DOHH2 (cell line): ENCODE measurements around the gene UBQLN3.

Source experiments
- H3F3A ChIP-seq: fragments of 200-600 bp; sonication (generic), shearing (Covaris generic); 2 replicates; pipeline ENCODE4 v1.6.0; 2016; ENCODE audit warnings: antibody characterized with exemption, mild to moderate bottlenecking; ENCODE audit not compliant: control insufficient read depth, insufficient read depth
- H3K27ac ChIP-seq: fragments of 200-600 bp; sonication (generic); 2 replicates; pipeline ENCODE4 v1.5.1; 2014; ENCODE audit warnings: low read depth, mild to moderate bottlenecking, low read length, moderate library complexity
- H3K27me3 ChIP-seq: fragments of 200-600 bp; sonication (generic); 2 replicates; pipeline ENCODE4 v1.6.1; 2014; ENCODE audit warnings: mild to moderate bottlenecking, low read length, mixed read lengths; ENCODE audit not compliant: control insufficient read depth
- H3K36me3 ChIP-seq: fragments of 200-600 bp; sonication (generic); 2 replicates; pipeline ENCODE4 v1.6.1; 2014; ENCODE audit warnings: mild to moderate bottlenecking, low read length, moderate library complexity, mixed read lengths; ENCODE audit not compliant: control insufficient read depth
- H3K4me1 ChIP-seq: fragments of 200-600 bp; sonication (generic); 2 replicates; pipeline ENCODE4 v1.6.1; 2014; ENCODE audit warnings: mild to moderate bottlenecking, low read length, mixed read lengths; ENCODE audit not compliant: control insufficient read depth
- H3K4me2 ChIP-seq: fragments of 200-600 bp; sonication (generic); 2 replicates; pipeline ENCODE4 v1.6.0; 2014; ENCODE audit warnings: mild to moderate bottlenecking, low read length, moderate library complexity
- H3K4me3 ChIP-seq: fragments of 200-600 bp; sonication (generic); 2 replicates; pipeline ENCODE4 v1.5.1; 2014; ENCODE audit warnings: mild to moderate bottlenecking, low read length, mixed read lengths
- H3K79me2 ChIP-seq: fragments of 200-600 bp; sonication (generic); 2 replicates; pipeline ENCODE4 v1.6.1; 2014; ENCODE audit warnings: mild to moderate bottlenecking, low read length, mixed read lengths; ENCODE audit not compliant: control insufficient read depth
- H3K9me2 ChIP-seq: fragments of 200-600 bp; sonication (generic); replicated peaks from 2 replicates; pipeline ENCODE4 v1.6.1; 2014; ENCODE audit warnings: mild to moderate bottlenecking, low read length, mixed read lengths; ENCODE audit not compliant: control insufficient read depth
- H3K9me3 ChIP-seq: fragments of 200-600 bp; sonication (generic); 2 replicates; pipeline ENCODE4 v1.6.1; 2014; ENCODE audit warnings: antibody characterized with exemption, low read length, mixed read lengths; ENCODE audit not compliant: control insufficient read depth, insufficient read depth
- H4K20me1 ChIP-seq: fragments of 200-600 bp; sonication (generic); 2 replicates; pipeline ENCODE4 v1.6.0; 2014; ENCODE audit warnings: low read depth, mild to moderate bottlenecking, antibody characterized with exemption, low read length, moderate library complexity; ENCODE audit not compliant: control insufficient read depth, insufficient read depth
- EZH2phosphoT487 ChIP-seq: fragments of 200-600 bp; sonication (generic); IDR thresholded peaks from 2 replicates; pipeline ENCODE4 v1.6.1; 2017; ENCODE audit warnings: borderline replicate concordance, mild to moderate bottlenecking, antibody characterized with exemption, low read length, moderate library complexity, mixed read lengths
- TF ChIP-seq, protein P1 (sequence below): fragments of 200-600 bp; sonication (generic); IDR thresholded peaks from one replicate; pipeline ENCODE4 v1.5.1; 2014; ENCODE audit warnings: antibody characterized with exemption, mild to moderate bottlenecking, low read depth, low read length; ENCODE audit not compliant: poor library complexity, severe bottlenecking

UBQLN3 gene

DNA sequence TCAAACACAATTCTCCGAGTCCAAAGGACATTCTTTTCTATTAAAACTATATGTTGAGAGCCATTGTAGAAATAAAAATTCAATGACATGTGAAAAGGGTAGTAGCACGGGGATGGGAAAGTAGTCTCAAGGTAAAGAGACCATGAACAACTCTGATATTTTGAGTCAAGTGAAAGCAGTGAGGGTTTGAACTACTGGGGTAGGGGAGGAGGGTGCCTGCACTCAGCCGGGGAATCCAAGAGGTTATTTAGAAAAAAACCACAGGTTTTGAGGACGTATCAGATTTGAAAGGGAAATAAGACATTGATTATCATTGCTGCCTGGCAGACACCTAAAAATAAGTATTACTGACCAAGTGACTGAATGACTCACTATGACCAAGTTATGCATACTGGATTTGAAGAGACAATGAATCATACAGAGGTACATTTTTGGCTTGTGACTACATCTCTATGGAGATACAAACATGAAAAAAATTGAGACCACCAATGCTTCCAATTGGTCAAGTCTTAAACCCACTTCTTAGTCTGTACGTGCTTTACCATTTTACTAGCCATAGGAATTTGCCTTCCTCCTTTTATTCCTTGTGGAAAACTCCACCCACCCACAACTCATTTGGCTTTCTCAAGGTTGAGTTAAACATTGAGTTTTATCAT is 40.8 kb upstream of the UBQLN3 start:
- H3K9me2 ChIP-seq: no peaks in the 10 kb centered on the region
- H4K20me1 ChIP-seq: no peaks in the 10 kb centered on the region
- H3K27ac ChIP-seq: no peak overlapping the region
- no peaks in the 10 kb centered on the region for H3K9me3 ChIP-seq
- no peak overlapping the region for H3K4me3 ChIP-seq
- no peak overlapping the region for H3K4me2 ChIP-seq
- no peaks in the 10 kb centered on the region for H3F3A ChIP-seq
- no peaks in the 10 kb centered on the region for H3K4me1 ChIP-seq
- no peaks in the 10 kb centered on the region for H3K79me2 ChIP-seq
- TF ChIP-seq EZH2phosphoT487: no peak
- TF ChIP-seq, protein P1, sequence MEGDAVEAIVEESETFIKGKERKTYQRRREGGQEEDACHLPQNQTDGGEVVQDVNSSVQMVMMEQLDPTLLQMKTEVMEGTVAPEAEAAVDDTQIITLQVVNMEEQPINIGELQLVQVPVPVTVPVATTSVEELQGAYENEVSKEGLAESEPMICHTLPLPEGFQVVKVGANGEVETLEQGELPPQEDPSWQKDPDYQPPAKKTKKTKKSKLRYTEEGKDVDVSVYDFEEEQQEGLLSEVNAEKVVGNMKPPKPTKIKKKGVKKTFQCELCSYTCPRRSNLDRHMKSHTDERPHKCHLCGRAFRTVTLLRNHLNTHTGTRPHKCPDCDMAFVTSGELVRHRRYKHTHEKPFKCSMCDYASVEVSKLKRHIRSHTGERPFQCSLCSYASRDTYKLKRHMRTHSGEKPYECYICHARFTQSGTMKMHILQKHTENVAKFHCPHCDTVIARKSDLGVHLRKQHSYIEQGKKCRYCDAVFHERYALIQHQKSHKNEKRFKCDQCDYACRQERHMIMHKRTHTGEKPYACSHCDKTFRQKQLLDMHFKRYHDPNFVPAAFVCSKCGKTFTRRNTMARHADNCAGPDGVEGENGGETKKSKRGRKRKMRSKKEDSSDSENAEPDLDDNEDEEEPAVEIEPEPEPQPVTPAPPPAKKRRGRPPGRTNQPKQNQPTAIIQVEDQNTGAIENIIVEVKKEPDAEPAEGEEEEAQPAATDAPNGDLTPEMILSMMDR: no peak
- H3K27me3 ChIP-seq: no peaks in the 10 kb centered on the region
- H3K36me3 ChIP-seq: no peaks in the 10 kb centered on the region

DNA sequence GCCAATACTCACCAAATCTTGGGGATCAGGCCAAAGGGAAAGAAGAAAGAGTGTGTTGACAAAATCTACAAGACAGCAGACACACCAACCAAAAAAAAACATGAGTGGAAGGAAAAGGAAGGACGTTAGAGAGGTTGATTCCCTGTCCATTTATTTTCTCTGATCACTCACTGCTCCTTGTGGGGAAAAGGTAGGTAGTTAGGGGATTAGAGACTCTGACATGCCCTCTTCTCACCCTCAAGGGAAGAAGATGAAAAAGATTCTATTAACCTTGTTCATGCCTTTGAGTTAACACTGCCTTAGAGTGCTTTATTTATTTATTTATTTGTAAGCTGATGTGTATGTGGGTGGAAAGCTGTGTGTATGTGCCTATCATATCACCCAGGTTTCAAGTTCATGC is 38.7 kb upstream of the UBQLN3 start, which contains the start of gene OR52H1:
OR52H1 (minus strand) TSS at position 101 of the 400 bp plus-strand sequence. CDS start 3,035 bp downstream, outside the sequence.
- no peaks in the 10 kb centered on the region for H3K79me2 ChIP-seq
- H3K9me2 ChIP-seq: no peaks in the 10 kb centered on the region
- no peak within 1 kb of the TSS for H3K4me3 ChIP-seq
- no peaks in the 10 kb centered on the region for H4K20me1 ChIP-seq
- no peaks in the 10 kb centered on the region for H3K27me3 ChIP-seq
- no peak within 1 kb of the TSS for H3K27ac ChIP-seq
- H3F3A ChIP-seq: no peaks in the 10 kb centered on the region
- no peaks in the 10 kb centered on the region for H3K36me3 ChIP-seq
- TF ChIP-seq, protein P1: no peak
- TF ChIP-seq EZH2phosphoT487: no peak
- H3K4me2 ChIP-seq: no peak within 1 kb of the TSS
- no peaks in the 10 kb centered on the region for H3K9me3 ChIP-seq
- no peaks in the 10 kb centered on the region for H3K4me1 ChIP-seq

DNA sequence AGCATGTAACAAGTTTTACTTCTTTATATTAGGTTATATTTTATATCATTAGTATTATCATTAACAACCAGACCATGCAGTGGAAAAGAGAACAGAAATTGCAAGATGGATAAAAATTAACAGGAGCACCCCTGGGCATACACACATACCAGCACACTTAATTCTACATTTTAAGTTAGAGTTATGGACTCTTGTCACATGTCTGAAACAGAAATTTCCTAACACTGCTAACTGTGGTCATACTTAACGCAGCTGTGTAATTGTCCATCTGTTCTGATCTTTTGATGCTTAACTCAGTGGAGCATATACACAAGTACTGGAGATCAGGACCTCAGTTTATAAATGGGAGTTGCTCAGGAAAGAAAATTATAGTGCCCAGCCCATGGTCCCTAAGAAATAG is 38.2 kb upstream of the UBQLN3 start:
- Histone ChIP-seq H3K9me3 (no peaks in the 10 kb centered on the region), H3F3A (no peaks in the 10 kb centered on the region), H3K36me3 (no peaks in the 10 kb centered on the region), H3K4me1 (no peaks in the 10 kb centered on the region), H3K4me3 (no peak overlapping the region), H4K20me1 (no peaks in the 10 kb centered on the region), H3K27ac (no peak overlapping the region), H3K9me2 (no peaks in the 10 kb centered on the region), H3K79me2 (no peaks in the 10 kb centered on the region), H3K27me3 (no peaks in the 10 kb centered on the region), H3K4me2 (no peak overlapping the region)
- TF ChIP-seq, protein P1: no peak
- no peak for TF ChIP-seq EZH2phosphoT487
